Body of pancreas (tissue), 4 donors: ENCODE data around the gene NAXE.

Source experiments
- CTCF ChIP-seq, 7 experiments: fragments of 450-650 bp in 4 of 7; fragments of 200-600 bp in 3 of 7; sonication (generic) in 3 of 7; IDR thresholded peaks; one replicate each; pipeline ENCODE4 v1.5.1; 2016 to 2019; ENCODE audit warnings: antibody characterized with exemption in 7 of 7
- POLR2A ChIP-seq, 3 donors: fragments of 450-650 bp; IDR thresholded peaks; one replicate each; pipeline ENCODE4 v1.6.1; 2016; ENCODE audit warnings: antibody characterized with exemption in 3 of 3, mild to moderate bottlenecking in 2 of 3

- TF ChIP-seq CTCF (IDR thresholded peaks at IDR 0.05) = no peak
- no peak for TF ChIP-seq POLR2A (IDR thresholded peaks at IDR 0.05)
These were observed 21.1 kb downstream of the NAXE start for GRCh38 chr1:156612666-156613065.
